ENCODE results near the gene DNAH12.
"Not testable (repeated sequence)": the region's sequence is repeated elsewhere in the genome, so short reads cannot be mapped to it uniquely, and the experiment has no call there.

Gene DNAH12

DNA sequence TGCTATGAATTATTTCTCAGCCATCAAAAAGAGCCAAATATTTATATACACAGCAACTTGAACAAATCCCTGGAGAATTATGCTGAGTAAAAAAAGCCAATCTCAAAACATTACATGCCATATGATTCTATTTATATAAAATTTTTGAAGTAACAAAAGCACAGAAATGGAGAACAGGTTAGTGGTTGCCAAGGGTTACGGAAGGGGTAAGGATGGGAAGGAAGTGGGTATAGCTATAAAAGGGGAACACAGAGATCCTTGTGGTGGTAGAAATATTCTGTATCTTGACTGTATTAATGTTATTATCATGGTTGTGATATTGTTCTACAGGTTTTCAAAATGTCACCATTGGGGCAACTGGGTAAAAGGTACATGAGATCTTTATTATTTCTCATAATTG lies 189.4 kb downstream of the DNAH12 start:
- H3K27me3 ChIP-seq: no peaks in the 10 kb centered on the region
- H3K9me3 ChIP-seq: no peaks in the 10 kb centered on the region
- no peak overlapping the region for H3K27ac ChIP-seq
- no peak for TF ChIP-seq CTCF (IDR thresholded peaks at IDR 0.05)
- H3K4me1 ChIP-seq (ENCODE audit: control insufficient read depth in 1 of 2, insufficient read depth in 1 of 2, low read depth in 1 of 2, low read length in 1 of 2): peaks cover 0 to 4% of the 10 kb centered on the region in 2 experiments
- no peak overlapping the region for H3K4me3 ChIP-seq (ENCODE audit: low read depth in 1 of 2, low read length in 1 of 2)
- no peaks in the 10 kb centered on the region for H3K36me3 ChIP-seq

DNA sequence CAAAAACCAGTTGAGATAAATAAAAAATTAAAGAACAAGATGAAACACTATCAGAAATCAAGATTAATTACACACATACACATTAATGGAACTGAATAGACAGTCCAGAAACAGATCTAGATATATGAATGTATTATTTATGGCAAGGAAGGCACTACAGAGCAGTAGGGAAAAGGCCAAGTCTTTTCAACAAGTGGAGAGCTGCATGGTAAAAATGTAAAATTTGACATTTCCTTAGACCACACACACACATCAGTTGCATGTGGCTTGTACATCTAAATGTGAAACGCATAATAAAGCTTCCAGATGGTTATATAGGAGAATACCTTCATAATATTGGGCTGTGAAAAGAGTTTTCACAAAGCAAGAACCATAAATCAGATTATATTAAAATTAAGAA lies 193.9 kb downstream of the DNAH12 start:
- Histone ChIP-seq H3K36me3 (no peaks in the 10 kb centered on the region), H3K4me1 (ENCODE audit: control insufficient read depth in 1 of 2, insufficient read depth in 1 of 2, low read depth in 1 of 2, low read length in 1 of 2) (peaks cover 0 to 4% of the 10 kb centered on the region in 2 experiments), H3K9me3 (no peaks in the 10 kb centered on the region), H3K27me3 (no peaks in the 10 kb centered on the region), H3K4me3 (ENCODE audit: low read depth in 1 of 2, low read length in 1 of 2) (no peak overlapping the region), H3K27ac (no peak overlapping the region)
- no peak for TF ChIP-seq CTCF (IDR thresholded peaks at IDR 0.05)

GRCh38 chr3:57339071-57339642 lies 205.0 kb downstream of the DNAH12 start:
- H3K27me3 ChIP-seq; H3K36me3 ChIP-seq; H3K27ac ChIP-seq; H3K4me1 ChIP-seq (ENCODE audit: control insufficient read depth in 1 of 2, insufficient read depth in 1 of 2, low read depth in 1 of 2, low read length in 1 of 2); H3K9me3 ChIP-seq; H3K4me3 ChIP-seq (ENCODE audit: low read depth in 1 of 2, low read length in 1 of 2): not testable (repeated sequence)

DNA sequence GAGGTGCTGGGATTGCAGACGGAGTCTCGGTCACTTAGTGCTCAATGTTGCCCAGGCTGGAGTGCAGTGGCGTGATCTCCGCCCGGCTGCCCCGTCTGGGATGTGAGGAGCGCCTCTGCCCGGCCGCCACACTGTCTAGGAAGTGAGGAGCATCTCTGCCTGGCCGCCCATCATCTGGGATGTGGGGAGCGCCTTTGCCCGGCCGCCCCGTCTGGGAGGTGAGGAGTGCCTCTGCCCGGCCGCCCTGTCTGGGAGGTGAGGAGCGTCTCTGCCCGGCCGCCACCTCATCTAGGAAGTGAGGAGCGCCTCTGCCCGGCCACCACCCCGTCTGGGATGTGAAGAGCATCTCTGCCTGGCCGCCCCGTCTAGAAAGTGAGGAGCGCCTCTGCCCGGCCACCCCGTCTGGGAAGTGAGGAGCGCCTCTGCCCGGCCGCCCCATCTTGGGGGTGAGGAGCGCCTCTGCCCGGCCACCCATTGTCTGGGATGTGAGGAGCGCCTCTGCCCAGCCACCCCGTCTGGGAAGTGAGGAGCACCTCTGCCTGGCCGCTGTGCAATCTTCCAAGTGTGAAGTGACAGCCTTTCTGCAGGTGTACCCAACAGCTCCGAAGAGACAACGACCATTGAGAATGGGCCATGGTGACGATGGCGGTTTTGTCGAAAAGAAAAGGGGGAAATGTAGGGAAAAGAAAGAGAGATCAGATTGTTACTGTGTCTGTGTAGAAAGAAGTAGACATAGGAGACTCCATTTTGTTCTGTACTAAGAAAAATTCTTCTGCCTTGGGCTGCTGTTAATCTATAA lies 205.7 kb downstream of the DNAH12 start:
- not testable (repeated sequence) for H3K9me3 ChIP-seq; H3K4me1 ChIP-seq (ENCODE audit: control insufficient read depth in 1 of 2, insufficient read depth in 1 of 2, low read depth in 1 of 2, low read length in 1 of 2); H3K27me3 ChIP-seq; H3K4me3 ChIP-seq (ENCODE audit: low read depth in 1 of 2, low read length in 1 of 2); H3K27ac ChIP-seq; H3K36me3 ChIP-seq

DNA sequence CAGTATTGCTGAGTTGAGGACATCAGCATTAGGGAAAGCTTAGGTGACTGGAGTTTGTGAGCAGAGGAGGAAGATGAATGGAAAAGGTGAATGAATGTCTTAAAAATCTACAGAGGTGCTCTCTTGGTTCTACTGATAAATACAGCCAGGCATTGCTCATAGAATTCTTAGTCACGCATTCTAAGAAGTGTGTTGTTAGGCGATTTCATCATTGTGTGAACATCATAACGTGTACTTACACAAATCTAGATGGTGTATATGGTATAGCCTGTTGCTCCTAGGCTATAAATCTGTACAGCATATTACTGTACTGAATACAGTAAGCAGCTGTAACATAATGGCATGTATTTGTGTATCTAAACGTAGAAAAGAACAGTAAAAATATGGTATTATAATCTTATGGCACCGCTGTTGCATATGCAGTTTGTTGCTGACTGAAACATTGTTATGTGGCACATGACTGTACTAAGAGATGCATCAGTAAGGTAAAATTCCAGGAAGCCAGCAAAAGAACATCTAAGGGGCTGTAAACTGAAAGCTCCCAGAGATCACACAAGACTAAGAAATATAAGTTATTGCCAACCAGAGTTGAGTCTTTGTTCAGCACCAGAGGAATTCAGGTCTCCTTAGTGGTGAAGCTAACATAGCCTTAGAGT lies 208.7 kb downstream of the DNAH12 start:
- no peak for TF ChIP-seq CTCF (IDR thresholded peaks at IDR 0.05)
- Histone ChIP-seq H3K4me3 (ENCODE audit: low read depth in 1 of 2, low read length in 1 of 2) (no peak overlapping the region), H3K27ac (no peak overlapping the region), H3K36me3 (no peaks in the 10 kb centered on the region), H3K4me1 (ENCODE audit: control insufficient read depth in 1 of 2, insufficient read depth in 1 of 2, low read depth in 1 of 2, low read length in 1 of 2) (no peaks in the 10 kb centered on the region), H3K9me3 (no peaks in the 10 kb centered on the region), H3K27me3 (no peaks in the 10 kb centered on the region)

DNA sequence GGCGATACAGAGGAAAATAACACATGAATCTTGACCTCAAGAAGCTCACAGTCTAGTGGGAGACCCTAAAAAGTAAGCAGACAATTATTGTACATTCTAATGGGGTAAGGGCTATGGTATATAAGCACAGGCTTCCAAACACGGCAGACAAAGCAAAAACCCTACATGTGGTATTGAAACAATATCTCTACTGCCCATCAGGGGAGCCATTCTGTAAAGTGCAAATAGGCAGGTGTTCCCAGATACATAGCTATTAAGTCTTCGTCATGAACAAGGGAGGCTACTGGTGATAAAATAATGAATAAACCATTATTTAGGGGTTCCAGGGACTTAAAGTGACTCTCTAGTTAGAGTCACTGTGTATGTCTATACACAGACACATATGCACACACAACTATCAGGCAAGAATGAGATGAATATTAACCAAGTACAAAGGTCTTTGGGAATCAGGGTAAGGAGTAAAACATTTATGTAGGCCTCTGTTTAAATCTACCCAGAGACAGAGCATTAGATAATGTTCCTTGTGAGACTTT lies 213.0 kb downstream of the DNAH12 start:
- H3K27ac ChIP-seq: no peak overlapping the region
- H3K9me3 ChIP-seq: no peaks in the 10 kb centered on the region
- no peak for TF ChIP-seq CTCF (IDR thresholded peaks at IDR 0.05)
- H3K4me3 ChIP-seq (ENCODE audit: low read depth in 1 of 2, low read length in 1 of 2): no peak overlapping the region
- no peaks in the 10 kb centered on the region for H3K27me3 ChIP-seq
- H3K4me1 ChIP-seq (ENCODE audit: control insufficient read depth in 1 of 2, insufficient read depth in 1 of 2, low read depth in 1 of 2, low read length in 1 of 2): no peaks in the 10 kb centered on the region
- no peaks in the 10 kb centered on the region for H3K36me3 ChIP-seq

GRCh38 chr3:57326498-57326897 lies 217.6 kb downstream of the DNAH12 start:
- H3K36me3 ChIP-seq; H3K27ac ChIP-seq; H3K4me1 ChIP-seq (ENCODE audit: control insufficient read depth in 1 of 2, insufficient read depth in 1 of 2, low read depth in 1 of 2, low read length in 1 of 2); H3K27me3 ChIP-seq; H3K4me3 ChIP-seq (ENCODE audit: low read depth in 1 of 2, low read length in 1 of 2); H3K9me3 ChIP-seq: not testable (repeated sequence)
